Thoracic aorta (tissue), 2 donors: ENCODE measurements around the gene OSR1. TPM values are rescaled to one million over a fixed set of nuclear protein-coding genes. Genes with fewer than 3 reads are reported as not detected.

Experiments used
- ATAC-seq: fragments of 150-250 bp; one replicate; pipeline ENCODE4 v1.8.0; 2017; ENCODE audit warnings: low read depth; ENCODE audit not compliant: insufficient number of reproducible peaks, low FRiP score
- DNase-seq: peaks from one replicate; pipeline ENCODE4 v3.0.0-alpha.2; 2020; ENCODE audit warnings: low spot score
- H3K27ac ChIP-seq, 2 donors: fragments of 200-600 bp; sonication (generic); 1 replicate in 1 of 2; 2 replicates in 1 of 2; pipeline ENCODE4 v1.5.1; 2016; ENCODE audit warnings: mild to moderate bottlenecking in 2 of 2, moderate library complexity in 2 of 2
- H3K27me3 ChIP-seq: fragments of 200-600 bp; sonication (generic); replicated peaks from 2 replicates; pipeline ENCODE4 v1.6.0; 2016; ENCODE audit warnings: mild to moderate bottlenecking; ENCODE audit not compliant: insufficient read depth
- H3K36me3 ChIP-seq: fragments of 200-600 bp; sonication (generic); one replicate; pipeline ENCODE4 v1.5.1; 2016
- H3K4me1 ChIP-seq, 2 donors: fragments of 200-600 bp; sonication (generic); 1 replicate in 1 of 2; 2 replicates in 1 of 2; pipeline versions ENCODE4 v1.5.1 to v1.6.0; 2016; ENCODE audit warnings: low read depth in 2 of 2, mild to moderate bottlenecking in 1 of 2; ENCODE audit not compliant: control insufficient read depth in 1 of 2
- H3K4me3 ChIP-seq: fragments of 200-600 bp; sonication (generic); 2 replicates; pipeline ENCODE4 v1.5.1; 2016; ENCODE audit warnings: mild to moderate bottlenecking
- H3K9me3 ChIP-seq: fragments of 200-600 bp; sonication (generic); 2 replicates; pipeline ENCODE4 v1.5.1; 2016
- CTCF ChIP-seq: fragments of 200-600 bp; sonication (generic); IDR thresholded peaks from one replicate; pipeline ENCODE4 v1.5.1; 2019; ENCODE audit warnings: antibody characterized with exemption
- total RNA-seq, 2 donors: library from RNA; depleted of rRNA; stranded (reverse); fragments of >200 nt; gene quantifications; one replicate each; pipeline versions ENCODE4 v1.1.0 to v1.2.3, GENCODE V29; 2016

OSR1 gene
- total RNA-seq, 2 donors from 2014 or later = 90.7 to 180 TPM

- no peak overlapping the region for H3K4me3 ChIP-seq
- no peak for ATAC-seq
These were observed 20.5 kb upstream of the OSR1 start for GRCh38 chr2:19378939-19379338.

GRCh38 chr2:19377717-19378116, 19.3 kb upstream of the OSR1 start:
- H3K4me1 ChIP-seq = no peaks in the 10 kb centered on the region
- ATAC-seq = no peak
- no peaks in the 10 kb centered on the region for H3K9me3 ChIP-seq
- TF ChIP-seq CTCF = no peak
- H3K27ac ChIP-seq = no peak overlapping the region
- no peak overlapping the region for H3K4me3 ChIP-seq
- DNase-seq = no peak
- H3K27me3 ChIP-seq = no peaks in the 10 kb centered on the region
- no peaks in the 10 kb centered on the region for H3K36me3 ChIP-seq

More at GRCh38 chr2:19378939-19379338, 20.5 kb upstream of the OSR1 start:
- no peak for DNase-seq
- Histone ChIP-seq H3K4me1 (no peaks in the 10 kb centered on the region), H3K36me3 (no peaks in the 10 kb centered on the region), H3K9me3 (no peaks in the 10 kb centered on the region), H3K27me3 (no peaks in the 10 kb centered on the region), H3K27ac (no peak overlapping the region)
- no peak for TF ChIP-seq CTCF

- H3K4me1 ChIP-seq = no peaks in the 10 kb centered on the region
- H3K27ac ChIP-seq = no peak overlapping the region
- H3K27me3 ChIP-seq = no peaks in the 10 kb centered on the region
- H3K36me3 ChIP-seq = no peaks in the 10 kb centered on the region
- no peak overlapping the region for H3K4me3 ChIP-seq
- TF ChIP-seq CTCF = no peak
- no peak for DNase-seq
- no peaks in the 10 kb centered on the region for H3K9me3 ChIP-seq
- ATAC-seq = no peak
These were observed 14.9 kb upstream of the OSR1 start for GRCh38 chr2:19373352-19373751.

GRCh38 chr2:19371996-19372582, 13.7 kb upstream of the OSR1 start:
- no peaks in the 10 kb centered on the region for H3K27me3 ChIP-seq
- H3K9me3 ChIP-seq = no peaks in the 10 kb centered on the region
- TF ChIP-seq CTCF = no peak
- ATAC-seq = no peak
- no peak overlapping the region for H3K27ac ChIP-seq
- DNase-seq = no peak
- no peak overlapping the region for H3K4me3 ChIP-seq
- no peaks in the 10 kb centered on the region for H3K36me3 ChIP-seq
- H3K4me1 ChIP-seq = no peaks in the 10 kb centered on the region

GRCh38 chr2:19369341-19369955, 11.0 kb upstream of the OSR1 start:
- no peak for TF ChIP-seq CTCF
- no peak for DNase-seq
- Histone ChIP-seq H3K9me3 (no peaks in the 10 kb centered on the region), H3K36me3 (no peaks in the 10 kb centered on the region), H3K27me3 (no peaks in the 10 kb centered on the region), H3K4me1 (peaks cover 0 to under 1% of the 10 kb centered on the region in 2 donors), H3K27ac (no peak overlapping the region), H3K4me3 (no peak overlapping the region)
- no peak for ATAC-seq
